T-cell (primary cell): Measurements from ENCODE around the gene VWC2L. TPM values are rescaled to one million over a fixed set of nuclear protein-coding genes. Genes with fewer than 3 reads are reported as not detected.

ENCODE experiments used
- ATAC-seq, 4 experiments: fragments of 200-7000 bp in 3 of 4; fragments of 150-1000 bp in 1 of 4; cut with Tn5 transposase; replicated peaks in 1 of 4; 1 replicate in 3 of 4; 2 replicates in 1 of 4; pipeline ENCODE4 v1.10.0; 2021; ENCODE audit warnings: moderate library complexity in 3 of 4, mild to moderate bottlenecking in 2 of 4, moderate number of reproducible peaks in 1 of 4
- CTCF ChIA-PET, 2 donors: fragments of 300-600 bp; sonication (Branson Sonifier 250); formaldehyde crosslinking; loops; one replicate each; lab custom pipeline; 2022; ENCODE audit warnings: antibody characterized with exemption in 2 of 2; lab: Charles Lee
- POLR2A ChIA-PET, 2 donors: fragments of 300-600 bp; sonication (Branson Sonifier 250); formaldehyde crosslinking; loops; one replicate each; lab custom pipeline; 2022; ENCODE audit warnings: antibody characterized with exemption in 2 of 2; lab: Charles Lee
- DNase-seq, 35 experiments: peaks; one replicate each; pipeline versions ENCODE4 v3.0.0 to v3.0.0-alpha.2; 2013 to 2023
- H3K27ac ChIP-seq: one replicate; pipeline ENCODE4 v1.5.1; 2013; ENCODE audit warnings: low read length
- H3K27me3 ChIP-seq, 2 experiments: replicated peaks in 1 of 2; 1 replicate in 1 of 2; 2 replicates in 1 of 2; pipeline versions ENCODE4 v1.6.1 to v1.7.0; 2013; ENCODE audit warnings: low read length in 1 of 2, mixed read lengths in 1 of 2; ENCODE audit not compliant: control insufficient read depth in 2 of 2, insufficient read depth in 2 of 2; ENCODE audit errors: extremely low read depth in 1 of 2
- H3K36me3 ChIP-seq, 2 donors: 1 replicate in 1 of 2; 2 replicates in 1 of 2; pipeline versions ENCODE4 v1.6.1 to v1.7.0; 2013; ENCODE audit warnings: low read length in 1 of 2; ENCODE audit not compliant: control insufficient read depth in 2 of 2, insufficient read depth in 1 of 2; ENCODE audit errors: extremely low read depth in 1 of 2
- H3K4me1 ChIP-seq, 2 experiments: 1 replicate in 1 of 2; 2 replicates in 1 of 2; pipeline versions ENCODE4 v1.6.1 to v1.7.0; 2013; ENCODE audit warnings: low read length in 2 of 2, mixed read lengths in 1 of 2; ENCODE audit not compliant: insufficient read depth in 2 of 2, control insufficient read depth in 1 of 2; ENCODE audit errors: extremely low read depth in 1 of 2
- H3K4me3 ChIP-seq, 2 donors: 1 replicate in 1 of 2; 2 replicates in 1 of 2; pipeline versions ENCODE4 v1.5.1 to v1.7.0; 2013; ENCODE audit warnings: mild to moderate bottlenecking in 2 of 2, low read length in 1 of 2, moderate library complexity in 1 of 2; ENCODE audit not compliant: control insufficient read depth in 1 of 2; ENCODE audit errors: extremely low read depth in 1 of 2
- H3K9me3 ChIP-seq: 2 replicates; pipeline ENCODE4 v1.7.0; 2013
- H3K27ac Mint-ChIP-seq, 2 donors: one replicate each; pipeline ENCODE4 v1.8.0; 2020 to 2021; ENCODE audit warnings: mild to moderate bottlenecking in 2 of 2, mixed read lengths in 2 of 2
- H3K27me3 Mint-ChIP-seq, 2 donors: one replicate each; pipeline ENCODE4 v1.8.0; 2021 to 2022; ENCODE audit warnings: mixed read lengths in 2 of 2
- H3K36me3 Mint-ChIP-seq: one replicate; pipeline ENCODE4 v1.8.0; 2021; ENCODE audit warnings: mixed read lengths
- H3K4me1 Mint-ChIP-seq, 3 donors: one replicate each; pipeline ENCODE4 v1.8.0; 2020 to 2022; ENCODE audit warnings: mixed read lengths in 3 of 3, mild to moderate bottlenecking in 1 of 3
- H3K4me3 Mint-ChIP-seq, 3 donors: one replicate each; pipeline ENCODE4 v1.8.0; 2020 to 2022; ENCODE audit warnings: mild to moderate bottlenecking in 3 of 3, mixed read lengths in 3 of 3, moderate library complexity in 3 of 3
- H3K9me3 Mint-ChIP-seq, 3 donors: one replicate each; pipeline ENCODE4 v1.8.0; 2020 to 2022; ENCODE audit warnings: mixed read lengths in 3 of 3
- WGBS: methylation state at CpG from one replicate; pipeline ENCODE4 v1.1.5; 2013; ENCODE audit warnings: missing lambda C conversion rate; ENCODE audit not compliant: insufficient coverage; 5-methylcytosine and 5-hydroxymethylcytosine counted together
- total RNA-seq, 35 experiments: library from RNA in 6 of 35; stranded (reverse) in 6 of 35; fragments of 120-200 nt in 1 of 35; gene quantifications; one replicate each; pipeline versions ENCODE4 v1.2.1 to v1.2.4 and lab custom pipeline; 2013 to 2026

The VWC2L gene
- total RNA-seq, 5 donors from 2014 or later (not counting 1 experiment from before 2014, with no cell fraction given) = not detected

DNA sequence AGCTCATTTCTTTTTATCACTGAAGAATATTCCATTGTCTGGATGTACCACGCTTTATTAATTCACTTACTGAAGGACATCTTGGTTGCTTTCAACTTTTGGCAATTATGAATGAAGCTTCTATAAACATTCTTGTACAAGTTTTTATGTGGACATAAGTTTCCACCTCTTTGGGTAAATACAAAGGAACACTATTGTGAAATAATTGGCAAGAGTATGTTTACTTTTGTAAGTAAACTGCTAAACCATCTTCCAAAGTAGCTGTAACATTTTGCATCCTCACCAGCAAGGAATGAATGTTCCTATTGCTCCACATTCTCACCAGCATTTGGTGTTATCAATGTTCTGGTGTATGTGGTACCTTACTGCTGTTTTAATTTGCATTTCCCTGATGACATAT, 15.8 kb upstream of the VWC2L start:
- Histone ChIP-seq H3K36me3 (no peaks in the 10 kb centered on the region), H3K9me3 (no peaks in the 10 kb centered on the region), H3K4me3 (no peak overlapping the region), H3K27ac (no peak overlapping the region), H3K27me3 (no peaks in the 10 kb centered on the region), H3K4me1 (no peaks in the 10 kb centered on the region)
- H3K4me3 Mint-ChIP-seq = no peak overlapping the region
- H3K9me3 Mint-ChIP-seq = no peaks in the 10 kb centered on the region
- no peaks in the 10 kb centered on the region for H3K36me3 Mint-ChIP-seq
- WGBS = no CpG with 5 or more reads among the region's 1 CpG
- ChIA-PET CTCF (no interaction called here), POLR2A (no interaction called here)
- H3K27me3 Mint-ChIP-seq = no peaks in the 10 kb centered on the region
- DNase-seq (no peak), ATAC-seq (no peak)
- H3K27ac Mint-ChIP-seq = no peak overlapping the region
- H3K4me1 Mint-ChIP-seq = no peaks in the 10 kb centered on the region

- H3K27ac ChIP-seq = no peak overlapping the region
- no peaks in the 10 kb centered on the region for H3K9me3 ChIP-seq
- DNase-seq (no peak), ATAC-seq (no peak)
- H3K36me3 ChIP-seq = no peaks in the 10 kb centered on the region
- H3K4me1 ChIP-seq = no peaks in the 10 kb centered on the region
- no CpG with 5 or more reads among the region's 2 CpGs for WGBS
- H3K4me3 ChIP-seq = no peak overlapping the region
- no peak overlapping the region for H3K27ac Mint-ChIP-seq
- no peaks in the 10 kb centered on the region for H3K9me3 Mint-ChIP-seq
- no peaks in the 10 kb centered on the region for H3K4me1 Mint-ChIP-seq
- ChIA-PET POLR2A (no interaction called here), CTCF (no interaction called here)
- H3K27me3 Mint-ChIP-seq = no peaks in the 10 kb centered on the region
- H3K4me3 Mint-ChIP-seq = no peak overlapping the region
- no peaks in the 10 kb centered on the region for H3K36me3 Mint-ChIP-seq
- no peaks in the 10 kb centered on the region for H3K27me3 ChIP-seq
Measured at GRCh38 chr2:214401580-214401979, 9.3 kb upstream of the VWC2L start.

DNA sequence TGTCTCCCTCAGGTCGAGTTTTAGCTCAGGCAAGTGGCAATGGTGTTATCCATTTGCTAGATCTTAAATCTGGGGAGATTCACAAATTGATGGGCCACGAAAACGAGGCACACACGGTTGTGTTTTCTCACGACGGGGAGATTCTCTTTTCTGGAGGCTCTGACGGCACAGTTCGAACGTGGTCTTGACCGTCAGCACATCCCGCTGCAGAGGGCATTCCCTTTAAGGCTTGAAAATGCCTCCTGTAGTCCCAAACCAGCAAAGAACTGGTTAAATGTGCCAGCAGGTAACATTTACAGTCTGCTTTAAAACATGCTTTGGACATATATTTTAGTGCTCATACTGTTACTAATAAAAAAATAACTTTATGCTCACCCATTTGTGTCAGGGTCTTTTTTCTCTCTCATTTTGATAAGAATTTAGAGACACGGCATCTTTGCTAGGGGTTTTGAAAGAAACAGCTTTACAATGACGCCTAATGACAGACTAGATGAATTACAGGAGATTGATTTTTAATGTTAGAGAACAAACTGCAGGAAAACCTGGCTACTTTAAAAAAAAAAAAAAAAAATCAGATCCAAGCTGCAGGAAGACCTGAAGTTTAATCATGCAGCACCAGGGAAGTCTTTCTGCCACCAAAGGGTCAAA, 602 bp upstream of the VWC2L start:
- no peak for DNase-seq
- Histone ChIP-seq H3K27ac (no peak overlapping the region), H3K27me3 (peaks cover 0 to 2% of the 10 kb centered on the region in 2 experiments), H3K36me3 (no peaks in the 10 kb centered on the region), H3K4me3 (no peak overlapping the region), H3K4me1 (no peaks in the 10 kb centered on the region), H3K9me3 (no peaks in the 10 kb centered on the region)
- WGBS = 43% methylated on average over 10 of the region's 13 CpGs
- POLR2A ChIA-PET = no interaction called here
- ATAC-seq = no peak
- H3K27me3 Mint-ChIP-seq = peaks cover 3 to 4% of the 10 kb centered on the region in 2 donors
- no peaks in the 10 kb centered on the region for H3K36me3 Mint-ChIP-seq
- H3K4me1 Mint-ChIP-seq = no peaks in the 10 kb centered on the region
- CTCF ChIA-PET = interaction anchor here in 1 of 2 donors (0.6 kb wide), 1 partner anchor 1122 kb away, joined by 3 read pairs; no protein-coding TSS in a partner anchor
- H3K4me3 Mint-ChIP-seq = no peak overlapping the region
- peaks cover 0 to 3% (median 0%) of the 10 kb centered on the region in 3 donors for H3K9me3 Mint-ChIP-seq
- no peak overlapping the region for H3K27ac Mint-ChIP-seq

- no peak overlapping the region for H3K27ac ChIP-seq
- Mint-ChIP-seq H3K27me3 (peaks cover 3 to 4% of the 10 kb centered on the region in 2 donors), H3K4me3 (no peak overlapping the region), H3K9me3 (peaks cover 0 to 3% (median 0%) of the 10 kb centered on the region in 3 donors), H3K27ac (no peak overlapping the region), H3K4me1 (no peaks in the 10 kb centered on the region), H3K36me3 (no peaks in the 10 kb centered on the region)
- H3K4me3 ChIP-seq = no peak overlapping the region
- POLR2A ChIA-PET = no interaction called here
- H3K4me1 ChIP-seq = no peaks in the 10 kb centered on the region
- no CpG with 5 or more reads among the region's 1 CpG for WGBS
- no peaks in the 10 kb centered on the region for H3K36me3 ChIP-seq
- ATAC-seq (no peak), DNase-seq (no peak)
- CTCF ChIA-PET = interaction anchor here in 1 of 2 donors (0.6 kb wide), 1 partner anchor 211 kb away, joined by 5 read pairs; no protein-coding TSS in a partner anchor
- H3K9me3 ChIP-seq = no peaks in the 10 kb centered on the region
- H3K27me3 ChIP-seq = peaks cover 0 to 2% of the 10 kb centered on the region in 2 experiments
Measured at GRCh38 chr2:214412679-214413078, 1.8 kb downstream of the VWC2L start.

DNA sequence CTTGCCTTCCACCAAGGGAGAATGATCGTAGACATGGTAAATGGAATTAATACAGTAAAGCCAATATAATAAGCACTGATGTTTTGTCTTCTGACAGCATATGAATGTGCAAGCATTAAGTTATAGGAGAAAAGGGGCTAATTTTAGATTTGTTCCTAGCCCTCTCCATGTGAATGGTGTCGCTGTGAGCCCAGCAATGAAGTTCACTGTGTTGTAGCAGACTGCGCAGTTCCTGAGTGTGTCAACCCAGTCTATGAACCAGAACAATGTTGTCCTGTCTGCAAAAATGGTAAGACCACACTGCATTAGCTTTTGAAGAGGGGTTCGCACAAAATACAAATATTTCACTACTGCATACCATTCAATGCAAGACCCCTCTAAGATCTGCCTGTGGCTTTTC, 25.6 kb downstream of the VWC2L start:
- no peak overlapping the region for H3K27ac Mint-ChIP-seq
- Histone ChIP-seq H3K4me1 (no peaks in the 10 kb centered on the region), H3K27ac (no peak overlapping the region), H3K36me3 (no peaks in the 10 kb centered on the region), H3K4me3 (no peak overlapping the region), H3K9me3 (no peaks in the 10 kb centered on the region), H3K27me3 (no peaks in the 10 kb centered on the region)
- H3K27me3 Mint-ChIP-seq = no peaks in the 10 kb centered on the region
- H3K4me3 Mint-ChIP-seq = no peak overlapping the region
- ChIA-PET POLR2A (no interaction called here), CTCF (no interaction called here)
- 86% methylated on average over 2 of the region's 4 CpGs for WGBS
- ATAC-seq (no peak), DNase-seq (no peak)
- H3K4me1 Mint-ChIP-seq = no peaks in the 10 kb centered on the region
- H3K36me3 Mint-ChIP-seq = no peaks in the 10 kb centered on the region
- peaks cover 0 to 2% (median 0%) of the 10 kb centered on the region in 3 donors for H3K9me3 Mint-ChIP-seq

DNA sequence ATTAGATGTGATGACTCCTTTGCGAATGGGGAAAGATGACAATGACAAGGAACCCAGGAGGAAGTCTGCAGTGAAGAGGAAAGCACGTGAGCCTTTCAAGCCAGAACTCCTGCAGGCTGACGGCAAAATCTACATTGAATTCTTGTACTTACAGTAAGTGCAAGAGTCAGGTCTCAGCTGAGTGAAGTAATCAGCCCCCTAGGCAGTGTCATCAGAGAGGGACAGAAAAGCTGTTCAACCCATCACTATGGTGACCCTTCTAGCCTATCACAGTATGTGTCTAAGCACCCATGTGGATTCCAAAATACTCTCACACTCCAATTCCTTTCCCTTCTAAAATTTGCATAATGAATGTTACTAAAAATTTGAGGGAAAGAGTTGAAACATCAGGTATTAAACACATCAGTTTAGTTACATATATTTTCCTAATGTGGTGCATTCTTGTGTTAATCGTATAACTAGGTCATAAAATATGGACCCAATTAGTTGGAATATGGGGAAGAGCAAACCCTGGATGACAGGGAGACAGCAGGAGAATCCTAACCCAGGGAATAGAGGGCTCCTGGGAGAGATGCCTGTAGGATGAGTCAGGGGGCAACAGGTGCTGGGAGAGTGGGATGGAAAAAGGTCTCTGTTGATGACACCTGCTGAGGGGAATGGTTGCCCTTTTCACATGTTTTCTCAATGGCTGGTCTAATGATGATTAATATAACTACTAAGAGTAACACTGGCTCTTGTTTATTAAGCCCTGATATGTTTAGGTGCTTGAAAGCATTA, 39.5 kb downstream of the VWC2L start:
- Histone ChIP-seq H3K4me1 (no peaks in the 10 kb centered on the region), H3K27ac (no peak overlapping the region), H3K9me3 (no peaks in the 10 kb centered on the region), H3K4me3 (no peak overlapping the region), H3K27me3 (no peaks in the 10 kb centered on the region), H3K36me3 (no peaks in the 10 kb centered on the region)
- Mint-ChIP-seq H3K27ac (no peak overlapping the region), H3K4me1 (no peaks in the 10 kb centered on the region), H3K9me3 (no peaks in the 10 kb centered on the region), H3K4me3 (no peak overlapping the region), H3K36me3 (no peaks in the 10 kb centered on the region), H3K27me3 (no peaks in the 10 kb centered on the region)
- DNase-seq (no peak), ATAC-seq (no peak)
- CTCF ChIA-PET = no interaction called here
- POLR2A ChIA-PET = no interaction called here
- WGBS = 80% methylated on average over 3 of the region's 4 CpGs
